Stimulated activated CD8-positive, alpha-beta memory T cell treated with anti-CD3 and anti-CD28 coated beads, Interleukin-7, amount 100 ng/mL, for 24 hours (primary cell): ENCODE results near the gene CCK.

Experiments used
- DNase-seq: peaks from one replicate; pipeline ENCODE4 v3.0.0-alpha.2; 2020; ENCODE audit warnings: low read depth

The CCK gene

DNA sequence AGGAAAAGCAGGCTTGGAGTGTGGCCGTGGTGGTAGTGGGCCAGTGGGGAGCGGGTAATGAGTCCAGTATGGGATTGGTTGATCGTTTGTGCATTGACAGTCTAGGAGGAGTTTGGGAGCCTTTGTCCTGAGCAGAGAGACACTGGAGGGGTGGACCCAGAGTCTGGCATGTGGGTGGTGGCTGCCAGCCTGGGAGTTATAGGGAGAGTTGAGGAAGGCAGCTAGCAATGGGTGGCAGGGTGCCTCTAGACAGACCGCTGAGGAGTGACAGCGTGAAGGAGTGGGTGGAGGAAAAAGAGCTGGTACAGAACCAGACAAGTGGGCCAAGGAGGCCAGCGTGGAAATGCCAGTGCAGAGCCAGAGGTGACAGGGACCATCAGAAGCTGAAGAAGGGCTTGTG lies 1.9 kb upstream of the CCK start:
- DNase-seq: no peak

GRCh38 chr3:42265059-42265991 lies 660 bp downstream of the CCK start:
- no peak for DNase-seq

DNA sequence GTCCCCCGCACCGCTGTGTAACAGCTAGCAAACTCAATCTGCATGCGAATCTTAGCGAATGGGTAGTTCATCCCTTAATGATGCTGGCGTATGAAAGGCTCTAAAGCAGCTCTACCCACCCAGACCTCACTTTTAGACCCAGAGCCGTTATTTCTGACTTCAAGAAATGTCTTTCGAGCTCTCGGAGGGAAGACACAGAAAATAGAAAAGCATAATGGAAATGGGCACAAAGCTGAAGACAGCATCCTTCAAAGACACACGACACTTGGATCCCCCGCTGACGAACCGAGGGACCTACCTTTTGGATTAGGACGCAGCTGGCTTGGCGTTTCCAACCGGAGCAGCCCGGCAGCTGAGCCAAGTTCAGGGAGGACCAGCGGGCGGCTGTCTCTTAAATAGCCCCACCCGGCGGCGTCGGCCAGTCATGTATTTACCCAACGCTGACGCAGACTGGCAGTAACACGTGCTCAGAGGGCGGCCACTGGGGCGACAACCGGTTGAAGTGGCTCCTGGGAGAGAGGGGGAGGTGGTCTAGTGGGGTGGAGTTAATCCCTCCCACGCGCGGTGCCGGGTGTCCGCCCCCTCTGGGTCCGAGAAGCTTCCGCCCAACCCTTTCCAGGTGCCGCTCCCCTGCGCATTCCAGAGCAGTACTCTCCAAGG lies 1.5 kb downstream of the CCK start:
- no peak for DNase-seq

GRCh38 chr3:42263354-42264346 lies 2.3 kb downstream of the CCK start:
- no peak for DNase-seq

GRCh38 chr3:42262525-42262924 lies 3.5 kb downstream of the CCK start:
- DNase-seq: no peak

GRCh38 chr3:42257007-42257406 lies 9.0 kb downstream of the CCK start:
- no peak for DNase-seq

DNA sequence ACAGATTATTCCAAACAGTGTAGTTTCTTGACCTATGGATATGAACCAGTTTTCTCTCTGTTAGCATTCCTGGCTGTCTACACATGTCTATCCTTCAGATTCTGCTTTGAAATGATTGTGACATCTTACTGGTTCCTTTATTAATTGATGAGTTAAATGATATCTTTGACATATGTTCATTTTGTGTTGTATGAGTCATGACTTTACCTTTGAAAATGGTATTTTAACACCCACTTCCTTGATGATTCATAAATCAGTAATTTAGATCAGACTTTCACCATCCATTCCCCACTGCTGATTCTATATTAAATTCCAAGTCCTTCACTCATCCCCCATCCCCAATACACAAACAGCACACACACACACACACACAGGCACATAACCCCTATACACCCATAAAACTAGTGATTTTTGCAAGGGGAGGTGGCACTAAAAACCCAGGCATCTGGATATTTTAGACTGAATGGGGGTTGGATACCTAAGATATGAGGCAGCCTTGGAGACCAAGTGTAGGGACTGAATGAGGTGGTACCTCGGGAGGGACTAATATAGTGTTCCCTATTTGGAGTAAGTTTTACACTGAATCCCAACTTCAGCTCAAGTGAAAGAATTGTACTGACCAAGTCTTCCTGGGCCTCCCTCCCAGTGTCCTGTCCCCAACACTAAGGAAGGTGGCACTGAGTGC lies 9.7 kb downstream of the CCK start:
- no peak for DNase-seq

GRCh38 chr3:42254566-42254965 lies 11.4 kb downstream of the CCK start:
- no peak for DNase-seq

GRCh38 chr3:42250761-42251160 lies 15.2 kb downstream of the CCK start:
- DNase-seq: no peak

- DNase-seq: peak; percentile 15
Measured at GRCh38 chr3:42247576-42248027, 18.4 kb downstream of the CCK start.

- no peak for DNase-seq
Measured at GRCh38 chr3:42246091-42246490, 19.9 kb downstream of the CCK start.

GRCh38 chr3:42236611-42237010 lies 29.4 kb downstream of the CCK start:
- no peak for DNase-seq

GRCh38 chr3:42235532-42235931 lies 30.5 kb downstream of the CCK start:
- DNase-seq: no peak

GRCh38 chr3:42230860-42231259 lies 35.1 kb downstream of the CCK start:
- DNase-seq: no peak

DNA sequence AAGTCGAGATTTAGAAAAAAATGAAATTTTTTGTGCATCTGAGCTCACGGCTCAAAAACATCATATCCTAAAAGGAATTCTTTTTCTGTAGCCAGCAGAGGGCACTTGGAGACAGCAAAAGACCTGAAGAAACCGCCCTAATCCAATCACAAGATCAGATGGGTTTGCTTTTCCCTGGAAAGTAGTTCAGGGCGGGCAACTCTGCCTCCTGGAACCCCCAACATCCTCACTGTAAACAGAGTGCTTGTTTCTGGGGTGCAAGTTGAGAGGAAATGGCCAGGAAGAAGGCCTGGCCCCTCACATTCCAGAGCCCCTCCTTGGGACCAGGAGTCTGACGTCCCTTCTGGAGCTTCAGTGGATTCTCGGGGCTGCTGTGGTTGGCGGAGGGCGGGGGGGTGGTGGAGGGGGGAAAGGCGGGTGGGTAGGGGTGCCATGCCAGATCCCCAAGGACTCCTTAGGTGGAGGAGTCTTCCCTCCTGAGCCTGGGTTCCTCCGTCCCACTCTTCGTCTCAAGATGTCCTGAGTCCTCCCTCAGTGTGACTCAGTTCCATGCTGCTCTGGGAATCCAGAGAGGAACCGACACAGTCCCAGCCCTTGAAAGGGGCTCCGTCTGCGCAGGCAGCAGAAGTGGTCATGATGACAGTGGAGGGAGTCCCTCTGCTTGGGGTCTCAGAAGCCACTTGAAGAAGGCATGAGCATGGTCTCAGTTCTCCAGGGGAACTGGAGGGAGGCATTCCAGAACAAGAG lies 35.9 kb downstream of the CCK start:
- no peak for DNase-seq

- no peak for DNase-seq
Measured at GRCh38 chr3:42229266-42229941, 36.6 kb downstream of the CCK start.

GRCh38 chr3:42228796-42229195 lies 37.2 kb downstream of the CCK start:
- no peak for DNase-seq

DNA sequence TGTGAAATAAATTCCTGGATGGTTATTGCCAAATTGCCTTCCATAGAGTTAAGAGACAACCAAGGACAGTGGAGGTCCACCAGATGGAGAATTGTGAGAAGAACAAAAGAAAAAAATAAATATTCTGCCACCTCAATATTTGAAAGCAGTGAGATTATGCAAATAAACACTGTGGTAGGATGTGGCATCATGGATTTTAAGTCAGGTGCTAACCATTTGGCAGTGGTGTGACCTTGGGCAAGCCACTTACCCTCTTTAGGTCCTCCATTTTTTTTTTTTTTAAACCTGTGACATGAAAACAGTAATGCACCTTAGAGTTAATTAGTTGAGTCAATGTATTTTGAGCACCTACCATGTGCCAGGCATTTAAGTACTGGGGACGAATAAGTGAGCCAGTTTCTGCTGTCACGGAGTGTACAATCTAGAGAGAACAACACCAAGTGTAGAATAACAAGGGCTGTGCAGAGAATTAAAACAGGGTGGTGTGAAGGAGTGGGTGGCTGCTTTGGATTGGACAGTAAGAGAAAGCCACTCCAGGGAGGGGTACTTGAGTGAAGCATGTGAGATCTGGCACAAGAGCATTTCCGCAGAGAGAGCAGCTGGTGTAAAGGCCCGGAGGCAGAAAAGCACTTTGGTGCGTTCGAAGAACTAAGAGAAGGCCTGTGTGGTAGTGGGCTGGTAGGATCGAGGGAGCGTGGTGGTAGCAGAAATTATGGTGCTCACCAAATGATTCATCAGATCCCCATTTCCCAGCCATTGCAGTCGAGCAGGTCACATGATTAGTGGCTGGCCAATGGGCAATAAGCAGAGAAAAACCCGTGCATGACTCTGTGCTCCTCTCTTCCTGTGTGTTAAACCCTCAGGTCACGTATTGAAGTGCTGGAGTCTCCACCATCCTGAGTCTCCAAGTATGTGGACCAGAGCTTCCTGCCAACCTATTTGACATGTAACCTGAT lies 39.2 kb downstream of the CCK start:
- no peak for DNase-seq
